ENCODE measurements around the gene TESK2. TPM values are rescaled to one million over a fixed set of nuclear protein-coding genes. Genes with fewer than 3 reads are reported as not detected.

TESK2 gene
- total RNA-seq: 0.53 and 2.0 TPM in 2 replicates

DNA sequence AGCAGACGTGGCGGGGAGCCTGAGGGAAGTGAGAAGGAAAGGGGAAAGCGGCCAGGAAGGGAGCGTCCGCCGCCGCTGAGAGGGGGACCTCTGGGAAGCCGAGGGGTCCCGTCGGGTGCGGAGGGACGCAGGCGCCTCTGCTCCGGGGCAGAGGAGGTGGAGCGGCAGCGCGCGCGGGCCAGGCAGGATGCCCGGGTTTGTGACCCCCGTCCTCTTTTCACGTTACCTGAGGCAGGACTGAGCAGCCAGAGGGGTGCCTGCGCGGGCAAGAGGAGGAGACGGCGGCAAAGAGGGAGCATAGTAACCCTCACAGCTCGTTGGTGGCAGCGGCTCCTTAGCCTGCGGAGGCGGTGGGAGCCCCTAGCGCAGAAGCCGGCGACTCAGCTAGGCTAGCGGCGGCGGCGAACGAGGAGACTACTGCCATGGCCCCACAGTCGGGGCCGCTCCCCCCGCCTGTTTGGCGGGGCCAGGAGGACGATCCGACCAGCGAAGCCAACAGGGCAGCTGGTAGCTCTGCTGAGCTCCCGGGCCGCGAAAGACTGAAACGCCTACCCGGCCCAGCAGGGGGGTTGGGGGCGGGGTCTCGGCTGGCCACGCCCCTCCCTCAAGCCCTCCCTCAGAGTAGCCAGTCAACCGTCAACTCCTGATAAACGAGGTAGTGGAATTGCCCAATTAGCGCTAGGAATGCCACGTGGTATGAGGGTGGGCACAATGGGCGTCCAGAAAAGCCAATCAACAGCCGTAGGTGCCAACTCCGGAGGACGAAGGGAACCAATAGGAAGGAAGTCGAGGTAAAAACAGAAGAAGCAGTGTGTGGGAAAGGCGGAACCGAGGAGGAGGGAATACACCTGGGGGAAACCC is at the start of gene TESK2:
TSS of gene TESK2 (minus strand) at position 538 of the 861 bp plus-strand sequence. CDS start 33,378 bp downstream, outside the sequence.

GRCh38 chr1:45521413-45522323 is 30.7 kb upstream of the TESK2 start, which contains the start of gene PRDX1:
Gene PRDX1 (minus strand): TSS chr1:45521884. CDS start chr1:45519043, 2,841 bp downstream.

GRCh38 chr1:45339789-45340558 is 151.0 kb downstream of the TESK2 start, which contains the start of the genes MUTYH and TOE1:
Gene MUTYH (minus strand): TSS chr1:45340440. CDS start chr1:45334505, 5,935 bp downstream.
Gene TOE1 (plus strand): TSS chr1:45340170. CDS start chr1:45340253, 83 bp downstream.

GRCh38 chr1:45326627-45327623 is 164.0 kb downstream of the TESK2 start, which contains the start of gene HPDL:
Gene HPDL (plus strand): TSS chr1:45326895. CDS start chr1:45327149, 254 bp downstream.

Other genes starting within 250 kb of the TESK2 start
- 3.4 and 5.2 TPM in 2 replicates for gene HPDL, start 164.3 kb downstream of the TESK2 start, total RNA-seq
- gene TOE1, start 151.0 kb downstream of the TESK2 start, total RNA-seq: 7.6 and 14.4 TPM in 2 replicates
- gene MUTYH, start 150.7 kb downstream of the TESK2 start, total RNA-seq: 16.7 and 25.9 TPM in 2 replicates
- 3.5 and 5.8 TPM in 2 replicates for gene CCDC163, start 8.9 kb upstream of the TESK2 start, total RNA-seq
- gene MMACHC, start 9.1 kb upstream of the TESK2 start, total RNA-seq: 4.0 and 11.3 TPM in 2 replicates
- gene PRDX1, start 30.7 kb upstream of the TESK2 start, total RNA-seq: 677 and 840 TPM in 2 replicates
- 123 and 147 TPM in 2 replicates for gene AKR1A1, start 59.7 kb upstream of the TESK2 start, total RNA-seq
- gene NASP, start 92.9 kb upstream of the TESK2 start, total RNA-seq: 34.3 and 54.8 TPM in 2 replicates
- under 0.01 and 0.86 TPM in 2 replicates for gene CCDC17, start 132.9 kb upstream of the TESK2 start, total RNA-seq
- gene GPBP1L1, start 195.4 kb upstream of the TESK2 start, total RNA-seq: 77.3 and 125 TPM in 2 replicates
- 21.9 and 32.1 TPM in 2 replicates for gene TMEM69, start 197.0 kb upstream of the TESK2 start, total RNA-seq